Right kidney (tissue), 1 donor: ENCODE measurements around the gene EIF2S3.

Source experiments
- DNase-seq: peaks from one replicate; pipeline ENCODE4 v3.0.0-alpha.2; 2016

The EIF2S3 gene

GRCh38 chrX:24125028-24125612, 70.4 kb downstream of the EIF2S3 start:
- no peak for DNase-seq
